ENCODE measurements around the gene KLHL25.

DNA sequence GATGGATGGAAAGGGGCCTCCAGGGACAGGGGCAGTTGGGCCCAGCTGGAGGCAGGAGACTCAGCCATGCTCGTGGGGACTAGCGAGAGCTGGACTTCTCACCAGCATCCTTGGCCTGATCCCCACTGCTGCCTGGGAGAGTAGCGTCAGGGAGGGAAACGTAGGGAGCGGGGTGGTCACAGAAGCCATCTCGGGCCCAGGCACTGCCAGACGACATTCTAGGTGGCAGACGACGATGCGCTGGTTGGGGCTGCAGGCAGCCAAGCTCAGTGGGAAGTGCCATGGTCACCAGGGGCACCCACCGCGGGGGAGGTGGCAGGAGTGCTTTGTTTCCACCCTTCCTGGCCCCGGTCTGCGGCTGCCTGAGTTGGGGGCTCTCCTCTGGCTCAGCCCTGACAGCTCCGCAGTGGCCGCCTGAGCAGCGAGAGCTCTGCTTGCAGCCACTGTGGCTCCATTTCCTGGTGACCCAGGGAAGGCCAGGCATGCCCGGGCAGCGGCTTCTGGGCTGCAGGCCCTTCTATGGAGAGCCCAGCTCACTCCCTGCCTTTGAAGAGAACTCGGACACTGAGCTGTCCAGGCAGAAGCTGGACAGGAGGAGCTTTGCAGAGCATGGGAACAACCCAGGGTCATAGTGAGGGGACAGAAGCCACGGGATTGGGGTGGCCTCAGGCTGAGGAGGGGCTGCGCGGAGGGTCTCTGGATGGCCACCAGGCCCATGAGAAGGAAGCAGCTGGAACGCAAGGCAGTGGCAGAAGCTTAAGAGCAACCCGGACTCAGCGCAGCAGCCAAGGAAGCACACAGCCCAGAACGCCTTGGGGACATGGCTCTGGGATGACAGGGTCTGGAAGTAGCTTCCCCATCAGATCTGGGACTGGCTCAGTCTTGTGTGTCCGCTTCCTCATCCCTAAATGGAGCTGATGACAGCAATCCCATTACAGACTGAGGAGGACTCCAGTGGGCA, 30.8 kb downstream of the KLHL25 start:
- TF ChIP-seq POLR2AphosphoS5 (IDR thresholded peaks at IDR 0.05) = no peak
- TF ChIP-seq, protein P1, sequence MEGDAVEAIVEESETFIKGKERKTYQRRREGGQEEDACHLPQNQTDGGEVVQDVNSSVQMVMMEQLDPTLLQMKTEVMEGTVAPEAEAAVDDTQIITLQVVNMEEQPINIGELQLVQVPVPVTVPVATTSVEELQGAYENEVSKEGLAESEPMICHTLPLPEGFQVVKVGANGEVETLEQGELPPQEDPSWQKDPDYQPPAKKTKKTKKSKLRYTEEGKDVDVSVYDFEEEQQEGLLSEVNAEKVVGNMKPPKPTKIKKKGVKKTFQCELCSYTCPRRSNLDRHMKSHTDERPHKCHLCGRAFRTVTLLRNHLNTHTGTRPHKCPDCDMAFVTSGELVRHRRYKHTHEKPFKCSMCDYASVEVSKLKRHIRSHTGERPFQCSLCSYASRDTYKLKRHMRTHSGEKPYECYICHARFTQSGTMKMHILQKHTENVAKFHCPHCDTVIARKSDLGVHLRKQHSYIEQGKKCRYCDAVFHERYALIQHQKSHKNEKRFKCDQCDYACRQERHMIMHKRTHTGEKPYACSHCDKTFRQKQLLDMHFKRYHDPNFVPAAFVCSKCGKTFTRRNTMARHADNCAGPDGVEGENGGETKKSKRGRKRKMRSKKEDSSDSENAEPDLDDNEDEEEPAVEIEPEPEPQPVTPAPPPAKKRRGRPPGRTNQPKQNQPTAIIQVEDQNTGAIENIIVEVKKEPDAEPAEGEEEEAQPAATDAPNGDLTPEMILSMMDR (IDR thresholded peaks at IDR 0.05) = no peak
- TF ChIP-seq POLR2A (IDR thresholded peaks at IDR 0.05) = no peak
